DMS79 treated with DMSO at 0.1 percent for 48 hours (cell line): ENCODE measurements around the gene SH3TC1.

Experiments
- DNase-seq: peaks from one replicate; lab custom pipeline; 2025; lab: John Stamatoyannopoulos, UW

SH3TC1 gene

GRCh38 chr4:8276358-8277240 lies 77.5 kb downstream of the SH3TC1 start:
- DNase-seq: no peak

- DNase-seq: no peak
Observed at GRCh38 chr4:8277356-8278008, 78.4 kb downstream of the SH3TC1 start.

- no peak for DNase-seq
Observed at GRCh38 chr4:8278009-8278395, 78.9 kb downstream of the SH3TC1 start.

- no peak for DNase-seq
Observed at GRCh38 chr4:8278421-8279287, 79.6 kb downstream of the SH3TC1 start.

- no peak for DNase-seq
Observed at GRCh38 chr4:8279321-8280157, 80.4 kb downstream of the SH3TC1 start.

GRCh38 chr4:8280158-8280875 lies 81.2 kb downstream of the SH3TC1 start:
- DNase-seq: no peak

- DNase-seq: no peak
Observed at GRCh38 chr4:8280876-8281440, 81.9 kb downstream of the SH3TC1 start.

GRCh38 chr4:8281519-8282133 lies 82.5 kb downstream of the SH3TC1 start:
- DNase-seq: no peak

- no peak for DNase-seq
Observed at GRCh38 chr4:8282134-8282641, 83.1 kb downstream of the SH3TC1 start.

GRCh38 chr4:8282742-8283141 lies 83.7 kb downstream of the SH3TC1 start:
- no peak for DNase-seq

- DNase-seq: no peak
Observed at GRCh38 chr4:8283161-8283560, 84.1 kb downstream of the SH3TC1 start.

GRCh38 chr4:8283631-8284121 lies 84.6 kb downstream of the SH3TC1 start:
- DNase-seq: no peak

GRCh38 chr4:8284391-8284790 lies 85.3 kb downstream of the SH3TC1 start:
- no peak for DNase-seq

- no peak for DNase-seq
Observed at GRCh38 chr4:8285143-8285975, 86.3 kb downstream of the SH3TC1 start.

GRCh38 chr4:8285976-8286718 lies 87.1 kb downstream of the SH3TC1 start:
- DNase-seq: no peak

GRCh38 chr4:8286719-8287342 lies 87.7 kb downstream of the SH3TC1 start:
- no peak for DNase-seq
